Measurements from ENCODE around the gene TMEM175.

Gene TMEM175

GRCh38 chr4:900073-900472 lies 32.2 kb upstream of the TMEM175 start:
- DNase-seq = no peak

DNA sequence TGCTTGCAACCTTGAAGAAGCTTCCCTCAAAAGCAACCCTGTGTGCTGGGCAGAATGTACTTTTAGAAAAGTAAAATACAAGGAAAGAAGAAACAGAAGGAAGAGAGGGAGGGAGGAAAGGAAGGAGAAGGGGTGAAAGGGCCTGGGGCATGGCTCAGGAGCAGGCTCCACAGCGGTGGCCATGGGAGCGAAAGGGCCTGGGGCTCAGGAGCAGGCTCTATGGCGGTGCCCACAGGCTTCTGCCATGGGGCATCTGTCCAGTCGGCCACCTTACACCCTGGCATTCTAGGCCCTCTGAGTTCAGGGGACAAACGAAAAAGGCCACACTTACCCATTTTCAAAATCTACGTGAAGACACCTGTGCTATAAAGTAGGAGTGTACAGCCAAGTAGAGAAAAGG lies 31.5 kb upstream of the TMEM175 start:
- DNase-seq = no peak

- no peak for DNase-seq
These were observed 30.9 kb upstream of the TMEM175 start for GRCh38 chr4:901192-901910.

- no peak for DNase-seq
These were observed 28.9 kb upstream of the TMEM175 start for GRCh38 chr4:903066-904046.

GRCh38 chr4:905485-906338 lies 26.5 kb upstream of the TMEM175 start:
- no peak for DNase-seq

DNA sequence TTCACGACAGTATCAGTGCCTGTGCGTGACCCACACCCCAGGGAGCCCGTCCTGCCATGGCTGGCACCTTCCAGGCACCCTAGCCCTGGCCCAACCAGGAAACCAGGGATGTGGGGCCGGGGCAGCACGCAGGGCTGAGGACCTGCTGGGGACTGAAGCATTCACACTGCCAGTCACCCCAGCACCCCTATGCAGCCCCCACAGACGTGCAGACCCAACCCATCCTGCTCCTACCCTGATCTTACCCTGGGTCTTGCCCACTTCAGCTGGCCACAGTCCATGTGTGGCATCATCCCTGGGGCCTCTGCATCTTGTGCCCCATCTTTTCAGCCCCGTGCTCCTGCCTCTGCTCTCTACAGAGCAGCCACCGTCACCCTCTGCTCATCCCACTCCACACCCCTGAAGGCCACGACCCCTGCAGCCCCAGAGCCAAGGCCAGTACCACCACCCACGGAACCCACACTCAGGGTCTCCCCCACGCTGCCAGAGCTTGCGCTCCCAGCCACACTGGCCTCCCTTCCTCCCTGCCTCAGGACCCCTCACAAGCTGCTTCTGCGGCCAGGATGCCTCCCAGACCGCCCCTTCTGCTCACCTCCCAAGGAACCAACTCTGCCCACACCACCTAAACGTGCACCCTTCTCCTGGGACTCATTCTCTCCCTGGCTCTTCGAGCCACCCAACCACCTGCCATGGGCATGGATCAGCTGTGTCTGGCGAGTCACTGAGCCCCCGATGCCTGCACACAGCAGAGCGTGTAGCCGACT lies 25.7 kb upstream of the TMEM175 start:
- no peak for DNase-seq

DNA sequence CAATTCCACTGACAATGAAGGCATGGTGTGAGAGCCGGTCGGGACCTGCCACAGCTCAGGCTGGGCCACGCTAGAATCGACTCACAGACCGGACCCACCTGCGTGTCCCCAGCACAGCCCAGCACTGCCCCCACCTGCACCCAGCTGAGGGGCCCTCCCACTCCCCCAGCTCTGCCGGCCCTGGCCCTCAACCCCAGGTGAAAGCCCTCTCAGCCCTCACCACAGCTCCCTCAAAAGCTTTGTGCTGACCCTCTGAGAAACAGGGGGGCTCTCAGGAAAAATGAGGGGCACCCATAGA lies 25.2 kb upstream of the TMEM175 start:
- no peak for DNase-seq

- no peak for DNase-seq
These were observed 24.4 kb upstream of the TMEM175 start for GRCh38 chr4:907691-908425.

- DNase-seq = no peak
These were observed 23.1 kb upstream of the TMEM175 start for GRCh38 chr4:909131-909571.

DNA sequence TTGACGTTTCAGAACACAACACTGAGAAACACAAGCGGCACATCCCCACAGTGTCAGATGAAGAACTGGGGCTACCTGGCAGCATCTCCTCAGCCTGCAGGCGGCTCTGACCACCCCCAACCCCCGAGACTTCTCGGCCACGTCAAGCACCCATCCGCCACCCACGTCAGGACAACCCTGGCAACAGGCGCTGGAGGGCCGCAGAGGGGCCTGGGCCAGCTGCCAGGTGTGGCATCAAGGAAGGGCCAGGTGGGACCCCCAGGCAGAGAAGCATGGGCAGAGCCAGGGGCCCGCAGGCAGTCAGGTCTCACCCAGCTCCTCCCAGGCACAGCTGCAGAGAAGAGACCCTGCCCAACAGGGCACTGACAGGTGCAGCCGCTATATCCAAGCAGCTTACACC lies 22.4 kb upstream of the TMEM175 start:
- no peak for DNase-seq

- DNase-seq = no peak
These were observed 21.7 kb upstream of the TMEM175 start for GRCh38 chr4:910366-911091.

DNA sequence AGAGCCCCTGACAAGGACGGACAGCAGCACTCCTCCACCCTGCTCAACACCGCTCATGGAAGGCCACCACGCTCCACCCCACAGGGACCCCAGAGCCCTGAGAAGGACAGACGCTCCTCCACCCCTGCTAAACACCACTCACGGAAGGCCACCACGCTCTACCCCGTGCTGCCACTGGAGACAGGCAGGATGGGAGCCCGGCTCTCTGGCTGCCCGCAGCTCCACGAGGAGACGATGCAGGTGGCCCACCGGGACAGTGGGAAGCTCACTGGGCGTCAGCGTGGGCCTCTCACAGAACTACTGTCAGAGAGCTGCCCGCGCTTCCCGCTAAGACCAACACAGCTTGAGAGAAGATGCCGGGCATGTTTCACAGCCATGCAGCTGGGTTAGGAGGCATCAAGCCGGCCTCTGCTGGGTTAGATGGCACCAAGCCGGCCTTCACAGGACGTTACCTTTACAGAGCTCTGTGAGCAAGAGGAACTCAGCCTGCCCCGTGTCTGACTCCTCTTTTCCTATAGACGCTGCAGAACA lies 21.0 kb upstream of the TMEM175 start:
- no peak for DNase-seq

DNA sequence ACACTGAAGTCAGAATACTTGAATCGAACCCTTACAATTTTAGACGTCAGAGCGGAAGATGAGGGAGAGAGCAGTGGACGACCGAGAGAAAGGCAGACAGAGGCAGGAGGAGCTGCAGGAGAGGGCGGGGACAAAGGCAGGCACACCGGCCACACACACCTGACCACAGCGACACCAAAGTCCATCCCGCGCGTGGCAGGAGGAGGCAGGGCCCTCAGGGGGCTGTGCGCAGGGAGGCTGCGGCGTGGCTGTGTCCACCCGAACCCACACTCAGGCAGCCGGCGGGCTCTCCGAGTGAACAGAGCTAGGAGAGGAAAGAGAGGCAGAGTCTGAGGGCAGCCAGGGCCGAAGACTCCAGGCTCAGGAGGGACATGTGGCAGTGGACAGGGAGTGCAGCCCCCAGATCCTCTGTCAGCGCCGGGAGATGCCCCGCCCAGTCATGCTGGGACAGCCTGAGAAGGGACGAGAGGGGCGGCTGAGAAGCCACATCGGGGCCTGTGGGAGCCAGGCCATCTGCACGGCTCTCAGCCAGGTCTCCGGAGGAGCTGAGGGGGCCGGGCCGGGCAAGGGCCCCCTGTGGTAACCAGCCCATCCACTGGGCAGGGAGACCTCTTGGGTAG lies 20.3 kb upstream of the TMEM175 start:
- DNase-seq = no peak

GRCh38 chr4:912548-913279 lies 19.5 kb upstream of the TMEM175 start:
- no peak for DNase-seq

DNA sequence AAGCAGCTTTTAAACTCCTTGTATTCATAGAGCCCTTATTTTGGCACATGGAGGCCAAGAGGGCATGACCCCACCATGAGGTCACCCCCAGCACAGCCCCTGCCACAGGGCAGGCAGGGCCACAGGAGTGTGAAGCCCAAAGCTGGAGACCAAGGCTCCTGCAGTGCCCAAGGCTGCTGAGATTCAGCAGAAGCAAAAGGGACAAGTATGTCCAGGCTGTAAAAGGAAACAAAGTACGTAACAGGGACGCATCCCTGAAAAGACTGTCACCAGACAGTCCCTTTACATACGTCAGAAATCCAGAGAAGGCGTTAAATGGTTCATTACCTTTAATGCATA lies 19.0 kb upstream of the TMEM175 start:
- no peak for DNase-seq

- no peak for DNase-seq
These were observed 17.7 kb upstream of the TMEM175 start for GRCh38 chr4:914531-914930.

- DNase-seq = no peak
These were observed 17.2 kb upstream of the TMEM175 start for GRCh38 chr4:915041-915474.

DNA sequence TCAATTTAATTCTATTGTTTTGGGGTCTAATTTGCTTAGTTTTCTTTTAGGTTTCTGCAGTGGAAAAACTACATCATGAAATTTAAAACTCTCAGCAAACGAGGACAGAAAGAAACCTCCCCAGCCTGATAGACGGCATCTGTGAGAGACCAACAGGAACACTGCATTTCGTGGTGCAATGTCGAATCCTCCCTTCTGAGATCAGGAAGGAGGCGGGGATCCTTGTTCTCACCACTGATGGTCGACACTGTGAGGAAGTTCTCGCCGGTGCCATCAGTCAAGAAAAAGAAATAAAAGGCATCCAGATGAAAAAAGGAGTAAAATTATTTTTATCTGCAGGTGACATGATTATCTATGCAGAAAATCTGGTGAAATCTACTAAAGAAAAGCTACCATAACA lies 16.7 kb upstream of the TMEM175 start:
- DNase-seq = no peak

- DNase-seq = no peak
These were observed 14.8 kb upstream of the TMEM175 start for GRCh38 chr4:917466-917865.

- DNase-seq = no peak
These were observed 14.3 kb upstream of the TMEM175 start for GRCh38 chr4:917992-918391.
